GM12865 (cell line): Measurements from ENCODE around the gene PLA2G4F.

ENCODE experiments used
- DNase-seq: peaks from one replicate; pipeline ENCODE4 v3.0.0; 2010; ENCODE audit warnings: low read depth
- H3K4me3 ChIP-seq: 2 replicates; pipeline ENCODE4 v1.5.1; 2011; ENCODE audit warnings: mild to moderate bottlenecking, low read depth, low read length, control low read depth
- TF ChIP-seq, protein P1 (sequence below): IDR thresholded peaks from 2 replicates; pipeline ENCODE4 v1.5.1; 2011; ENCODE audit warnings: low read length, control low read depth, low read depth, inconsistent platforms; ENCODE audit not compliant: insufficient read depth; ENCODE audit errors: missing control alignments

Gene PLA2G4F

DNA sequence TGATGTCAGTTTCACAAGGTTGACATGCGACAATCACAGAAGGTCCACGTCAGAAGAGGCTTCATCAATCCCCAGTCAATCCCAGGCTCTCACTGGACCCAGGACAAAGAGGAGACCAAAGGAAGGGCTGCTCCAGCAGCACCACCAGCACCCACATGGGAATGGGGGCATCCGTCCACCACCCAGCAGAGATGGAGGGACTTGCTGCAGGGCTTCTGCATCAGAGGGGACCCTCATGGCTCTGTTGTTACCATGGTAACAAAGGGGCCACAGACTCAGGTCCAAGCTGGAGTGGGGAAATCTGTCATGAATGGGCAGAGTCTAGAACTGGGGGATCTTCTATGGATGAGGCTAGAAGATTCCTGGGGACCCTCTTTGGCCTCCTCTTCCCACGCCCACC lies 13.1 kb downstream of the PLA2G4F start:
- no peak overlapping the region for H3K4me3 ChIP-seq
- DNase-seq = no peak
- TF ChIP-seq, protein P1, sequence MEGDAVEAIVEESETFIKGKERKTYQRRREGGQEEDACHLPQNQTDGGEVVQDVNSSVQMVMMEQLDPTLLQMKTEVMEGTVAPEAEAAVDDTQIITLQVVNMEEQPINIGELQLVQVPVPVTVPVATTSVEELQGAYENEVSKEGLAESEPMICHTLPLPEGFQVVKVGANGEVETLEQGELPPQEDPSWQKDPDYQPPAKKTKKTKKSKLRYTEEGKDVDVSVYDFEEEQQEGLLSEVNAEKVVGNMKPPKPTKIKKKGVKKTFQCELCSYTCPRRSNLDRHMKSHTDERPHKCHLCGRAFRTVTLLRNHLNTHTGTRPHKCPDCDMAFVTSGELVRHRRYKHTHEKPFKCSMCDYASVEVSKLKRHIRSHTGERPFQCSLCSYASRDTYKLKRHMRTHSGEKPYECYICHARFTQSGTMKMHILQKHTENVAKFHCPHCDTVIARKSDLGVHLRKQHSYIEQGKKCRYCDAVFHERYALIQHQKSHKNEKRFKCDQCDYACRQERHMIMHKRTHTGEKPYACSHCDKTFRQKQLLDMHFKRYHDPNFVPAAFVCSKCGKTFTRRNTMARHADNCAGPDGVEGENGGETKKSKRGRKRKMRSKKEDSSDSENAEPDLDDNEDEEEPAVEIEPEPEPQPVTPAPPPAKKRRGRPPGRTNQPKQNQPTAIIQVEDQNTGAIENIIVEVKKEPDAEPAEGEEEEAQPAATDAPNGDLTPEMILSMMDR = no peak

- no peak for DNase-seq
- TF ChIP-seq, protein P1 = no peak
- no peak overlapping the region for H3K4me3 ChIP-seq
Observed at GRCh38 chr15:42141795-42142667, 14.4 kb downstream of the PLA2G4F start.

- TF ChIP-seq, protein P1 = no peak
- DNase-seq = no peak
- no peak overlapping the region for H3K4me3 ChIP-seq
Observed at GRCh38 chr15:42141246-42141645, 15.2 kb downstream of the PLA2G4F start.

GRCh38 chr15:42140383-42141070 lies 15.9 kb downstream of the PLA2G4F start:
- no peak overlapping the region for H3K4me3 ChIP-seq
- TF ChIP-seq, protein P1 = no peak
- no peak for DNase-seq

DNA sequence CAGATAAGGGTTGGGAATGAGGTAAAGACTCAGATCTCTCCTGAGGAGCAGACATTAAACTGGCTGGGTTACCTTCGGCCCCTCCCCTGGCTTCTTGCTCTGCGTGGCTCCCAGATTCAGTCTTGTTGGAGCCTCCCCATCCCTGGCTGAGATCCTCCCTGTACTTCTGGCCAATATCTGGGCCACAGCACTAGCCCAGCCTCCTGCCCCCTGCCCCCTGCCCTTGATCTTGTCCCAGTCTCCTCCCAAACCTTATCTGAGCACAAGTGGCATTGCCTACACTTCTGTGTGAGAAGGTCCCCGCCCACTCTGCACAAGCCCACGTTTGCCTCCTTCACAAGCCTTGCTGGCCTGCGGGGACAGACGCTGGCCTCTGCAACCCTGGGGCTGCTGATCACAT lies 16.8 kb downstream of the PLA2G4F start:
- no peak overlapping the region for H3K4me3 ChIP-seq
- TF ChIP-seq, protein P1 = no peak
- DNase-seq = no peak

- H3K4me3 ChIP-seq = no peak overlapping the region
- TF ChIP-seq, protein P1 = no peak
- DNase-seq = no peak
Observed at GRCh38 chr15:42138968-42139386, 17.5 kb downstream of the PLA2G4F start.
